Measurements from ENCODE around the gene PAK4.
A peak's percentile ranks its signal among the peaks of the same experiment; 100 is the strongest.

Gene PAK4

GRCh38 chr19:39167461-39168257 lies 42.1 kb downstream of the PAK4 start:
- DNase-seq, result no peak

- no peak for DNase-seq
These were observed 42.9 kb downstream of the PAK4 start for GRCh38 chr19:39168258-39169142.

- DNase-seq, result no peak
These were observed 43.7 kb downstream of the PAK4 start for GRCh38 chr19:39169143-39169810.

- DNase-seq, result no peak
These were observed 45.0 kb downstream of the PAK4 start for GRCh38 chr19:39170386-39171231.

- DNase-seq, result no peak
These were observed 46.2 kb downstream of the PAK4 start for GRCh38 chr19:39171479-39172465.

GRCh38 chr19:39172700-39173501 lies 47.3 kb downstream of the PAK4 start:
- no peak for DNase-seq

- DNase-seq, result no peak
These were observed 48.0 kb downstream of the PAK4 start for GRCh38 chr19:39173502-39173991.

GRCh38 chr19:39174142-39174541 lies 48.6 kb downstream of the PAK4 start:
- no peak for DNase-seq

GRCh38 chr19:39174558-39175544 lies 49.3 kb downstream of the PAK4 start:
- no peak for DNase-seq

- DNase-seq, result no peak
These were observed 50.0 kb downstream of the PAK4 start for GRCh38 chr19:39175564-39175963.

GRCh38 chr19:39177110-39177699 lies 51.6 kb downstream of the PAK4 start:
- peak; percentile 26 for DNase-seq

GRCh38 chr19:39177736-39178135 lies 52.1 kb downstream of the PAK4 start:
- no peak for DNase-seq

GRCh38 chr19:39178296-39179006 lies 52.9 kb downstream of the PAK4 start:
- DNase-seq, result no peak

GRCh38 chr19:39179754-39180153 lies 54.2 kb downstream of the PAK4 start:
- no peak for DNase-seq

- no peak for DNase-seq
These were observed 55.2 kb downstream of the PAK4 start for GRCh38 chr19:39180749-39181148.

GRCh38 chr19:39181500-39182173 lies 56.1 kb downstream of the PAK4 start:
- DNase-seq, result no peak

- DNase-seq, result no peak
These were observed 56.6 kb downstream of the PAK4 start for GRCh38 chr19:39182174-39182505.
